Lung microvascular endothelial cell (primary cell): Measurements from ENCODE around the gene ZNF211. TPM values are rescaled to one million over a fixed set of nuclear protein-coding genes. Genes with fewer than 3 reads are reported as not detected.
A peak's percentile ranks its signal among the peaks of the same experiment; 100 is the strongest.

Experiments
- DNase-seq, 2 donors: peaks; one replicate each; pipeline versions ENCODE4 v3.0.0 to v3.0.0-alpha.2; 2010; ENCODE audit warnings: low read depth in 2 of 2
- total RNA-seq: library from RNA; depleted of rRNA; stranded (reverse); fragments of >200 nt; gene quantifications from 2 replicates; pipeline ENCODE4 v1.2.1, GENCODE V29; 2014

The ZNF211 gene
- 7.4 and 9.9 TPM in 2 replicates for total RNA-seq

GRCh38 chr19:57632987-57633831 lies at the start of gene ZNF211:
TSS of gene ZNF211 (plus strand) at chr19:57633168. CDS start at chr19:57633347, 179 bp downstream.
- DNase-seq, result peak; percentile 93 to 94

- peak; percentile 76 to 84 for DNase-seq
Measured at GRCh38 chr19:57583521-57584416, 49.2 kb upstream of the ZNF211 start, which contains the start of gene ZIK1. TSS of gene ZIK1 (plus strand) at chr19:57584145. CDS start at chr19:57584357, 212 bp downstream.

- no peak for DNase-seq
Measured at GRCh38 chr19:57587529-57587928, 45.4 kb upstream of the ZNF211 start.

GRCh38 chr19:57599377-57599760 lies 33.6 kb upstream of the ZNF211 start:
- DNase-seq, result no peak

- peak; percentile 91 to 92 for DNase-seq
Measured at GRCh38 chr19:57599761-57600383, 33.1 kb upstream of the ZNF211 start, which contains the start of gene ZNF530. TSS of gene ZNF530 (plus strand) at chr19:57599885. CDS start at chr19:57604346, 4,461 bp downstream.

GRCh38 chr19:57606931-57607330 lies 26.0 kb upstream of the ZNF211 start:
- DNase-seq, result no peak

- DNase-seq, result no peak
Measured at GRCh38 chr19:57611113-57611512, 21.9 kb upstream of the ZNF211 start.

- DNase-seq, result peak; percentile 91 to 92
Measured at GRCh38 chr19:57613941-57614743, 18.8 kb upstream of the ZNF211 start, which contains the start of gene ZNF134. TSS of gene ZNF134 (plus strand) at chr19:57614242. CDS start at chr19:57619469, 5,227 bp downstream.

GRCh38 chr19:57615346-57615745 lies 17.6 kb upstream of the ZNF211 start:
- no peak for DNase-seq

GRCh38 chr19:57620673-57621348 lies 12.2 kb upstream of the ZNF211 start:
- DNase-seq, result peak in 1 of 2 donors; percentile 7

- no peak for DNase-seq
Measured at GRCh38 chr19:57623091-57623490, 9.9 kb upstream of the ZNF211 start.

- DNase-seq, result no peak
Measured at GRCh38 chr19:57633832-57634131, 814 bp downstream of the ZNF211 start.

GRCh38 chr19:57637379-57637778 lies 4.4 kb downstream of the ZNF211 start:
- DNase-seq, result no peak

- DNase-seq, result no peak
Measured at GRCh38 chr19:57641715-57642234, 8.8 kb downstream of the ZNF211 start.

GRCh38 chr19:57642396-57643046 lies 9.6 kb downstream of the ZNF211 start:
- no peak for DNase-seq

- DNase-seq, result no peak
Measured at GRCh38 chr19:57643734-57644133, 10.8 kb downstream of the ZNF211 start.

GRCh38 chr19:57648331-57649003 lies 15.5 kb downstream of the ZNF211 start:
- DNase-seq, result no peak

GRCh38 chr19:57651654-57651996 lies 18.7 kb downstream of the ZNF211 start:
- no peak for DNase-seq

- no peak for DNase-seq
Measured at GRCh38 chr19:57653689-57654088, 20.7 kb downstream of the ZNF211 start.
